Measurements from ENCODE around the gene MAP2K6. TPM values are rescaled to one million over a fixed set of nuclear protein-coding genes. Genes with fewer than 3 reads are reported as not detected.

Gene MAP2K6
- total and polyA plus RNA-seq, 2 experiments from 2014 or later, result 3.3 to 13.2 TPM

- H3K36me3 ChIP-seq (replicated peaks; ENCODE audit: insufficient read depth, low read depth), result no peaks in the 10 kb centered on the region
- no peaks in the 10 kb centered on the region for H3K9me3 ChIP-seq (ENCODE audit: low read depth)
- no peak overlapping the region for H3K27ac ChIP-seq
- no peak overlapping the region for H3K4me2 ChIP-seq
- H2AFZ ChIP-seq, result no peak overlapping the region
- no peaks in the 10 kb centered on the region for H3K9me2 ChIP-seq (replicated peaks; ENCODE audit: insufficient read depth)
- no peak for TF ChIP-seq EZH2phosphoT487 (IDR thresholded peaks at IDR 0.05; ENCODE audit: low read depth, severe bottlenecking, unreplicated experiment)
- no peak for TF ChIP-seq CTCF (IDR thresholded peaks at IDR 0.05; ENCODE audit: poor library complexity)
- TF ChIP-seq EZH2 (IDR thresholded peaks at IDR 0.05; ENCODE audit: borderline replicate concordance), result no peak
- H3K4me1 ChIP-seq (ENCODE audit: insufficient read depth), result no peaks in the 10 kb centered on the region
- WGBS (ENCODE audit: low lambda C conversion rate, missing lambda C conversion rate), result 83% methylated on average over 7 of the region's 7 CpGs
- no peaks in the 10 kb centered on the region for H4K20me1 ChIP-seq (ENCODE audit: insufficient read depth, poor library complexity, severe bottlenecking)
- no peaks in the 10 kb centered on the region for H3K79me2 ChIP-seq
- no peak for DNase-seq (ENCODE audit: low spot score)
- H3K27me3 ChIP-seq, result no peaks in the 10 kb centered on the region
- H3K4me3 ChIP-seq, result no peak overlapping the region
Observed at GRCh38 chr17:69597898-69598692, 183.6 kb downstream of the MAP2K6 start.

- peaks cover 3% of the 10 kb centered on the region for H3K4me1 ChIP-seq (ENCODE audit: insufficient read depth)
- H3K4me2 ChIP-seq, result no peak overlapping the region
- no peaks in the 10 kb centered on the region for H4K20me1 ChIP-seq (ENCODE audit: insufficient read depth, poor library complexity, severe bottlenecking)
- H3K36me3 ChIP-seq (replicated peaks; ENCODE audit: insufficient read depth, low read depth), result no peaks in the 10 kb centered on the region
- no peak overlapping the region for H2AFZ ChIP-seq
- no peak overlapping the region for H3K4me3 ChIP-seq
- 87% methylated on average over 5 of the region's 5 CpGs for WGBS (ENCODE audit: low lambda C conversion rate, missing lambda C conversion rate)
- no peaks in the 10 kb centered on the region for H3K79me2 ChIP-seq
- no peaks in the 10 kb centered on the region for H3K27me3 ChIP-seq
- H3K27ac ChIP-seq, result no peak overlapping the region
- no peaks in the 10 kb centered on the region for H3K9me3 ChIP-seq (ENCODE audit: low read depth)
- TF ChIP-seq EZH2phosphoT487 (IDR thresholded peaks at IDR 0.05; ENCODE audit: low read depth, severe bottlenecking, unreplicated experiment) (no peak), CTCF (IDR thresholded peaks at IDR 0.05; ENCODE audit: poor library complexity) (no peak), EZH2 (IDR thresholded peaks at IDR 0.05; ENCODE audit: borderline replicate concordance) (no peak)
- no peak for DNase-seq (ENCODE audit: low spot score)
- no peaks in the 10 kb centered on the region for H3K9me2 ChIP-seq (replicated peaks; ENCODE audit: insufficient read depth)
Observed at GRCh38 chr17:69602972-69603371, 188.5 kb downstream of the MAP2K6 start.

Other genes with a start within 250 kb of the MAP2K6 start
- 1.5 and 4.7 TPM in 2 replicates for gene ABCA10, start 185.9 kb upstream of the MAP2K6 start, total RNA-seq
- gene ABCA10, start 185.9 kb upstream of the MAP2K6 start, polyA plus RNA-seq, result not detected in 2 replicates
- gene ABCA5, start 87.6 kb upstream of the MAP2K6 start, total RNA-seq, result 53.4 and 59.8 TPM in 2 replicates
- gene ABCA5, start 87.6 kb upstream of the MAP2K6 start, polyA plus RNA-seq, result 21.5 and 22.4 TPM in 2 replicates

Measured in hepatocyte (in vitro differentiated cells).